Ammon's horn (tissue), 1 donor: ENCODE data around the gene CYP11A1.
"Not testable (repeated sequence)": the region's sequence is repeated elsewhere in the genome, so short reads cannot be mapped to it uniquely, and the experiment has no call there.

Experiments
- DNase-seq: peaks from one replicate; pipeline ENCODE4 v3.0.0-alpha.2; 2016; ENCODE audit warnings: low spot score

The CYP11A1 gene

GRCh38 chr15:74400915-74401757 lies 33.7 kb upstream of the CYP11A1 start:
- DNase-seq, result no peak

GRCh38 chr15:74400313-74400860 lies 32.9 kb upstream of the CYP11A1 start:
- DNase-seq, result no peak

GRCh38 chr15:74399511-74400312 lies 32.3 kb upstream of the CYP11A1 start:
- DNase-seq, result no peak

- no peak for DNase-seq
Measured at GRCh38 chr15:74399100-74399499, 31.7 kb upstream of the CYP11A1 start.

- DNase-seq, result no peak
Measured at GRCh38 chr15:74398183-74398582, 30.7 kb upstream of the CYP11A1 start.

GRCh38 chr15:74397239-74398068 lies 30.0 kb upstream of the CYP11A1 start:
- DNase-seq, result no peak

- DNase-seq, result peak; percentile 61
Measured at GRCh38 chr15:74396445-74397238, 29.2 kb upstream of the CYP11A1 start.

GRCh38 chr15:74396146-74396438 lies 28.6 kb upstream of the CYP11A1 start:
- no peak for DNase-seq

GRCh38 chr15:74395319-74396145 lies 28.1 kb upstream of the CYP11A1 start:
- no peak for DNase-seq

GRCh38 chr15:74394090-74394846 lies 26.8 kb upstream of the CYP11A1 start:
- DNase-seq, result no peak

- DNase-seq, result no peak
Measured at GRCh38 chr15:74393423-74393822, 26.0 kb upstream of the CYP11A1 start.

- no peak for DNase-seq
Measured at GRCh38 chr15:74392902-74393301, 25.5 kb upstream of the CYP11A1 start.

- DNase-seq, result peak; percentile 62
Measured at GRCh38 chr15:74392451-74392830, 25.0 kb upstream of the CYP11A1 start.

GRCh38 chr15:74391582-74392450 lies 24.4 kb upstream of the CYP11A1 start:
- no peak for DNase-seq

GRCh38 chr15:74390647-74391288 lies 23.3 kb upstream of the CYP11A1 start:
- no peak for DNase-seq

- not testable (repeated sequence) for DNase-seq
Measured at GRCh38 chr15:74390049-74390646, 22.7 kb upstream of the CYP11A1 start.

- DNase-seq, result no peak
Measured at GRCh38 chr15:74389241-74390048, 22.0 kb upstream of the CYP11A1 start.
